Urinary bladder (tissue), 4 donors: ENCODE results near the gene RBM20. TPM values are rescaled to one million over a fixed set of nuclear protein-coding genes. Genes with fewer than 3 reads are reported as not detected.

Experiments
- DNase-seq: peaks from one replicate; pipeline ENCODE4 v3.0.0-alpha.2; 2015; ENCODE audit errors: extremely low spot score
- H3K27ac ChIP-seq: one replicate; pipeline ENCODE4 v1.5.1; 2013; ENCODE audit warnings: low read depth, mild to moderate bottlenecking, moderate library complexity
- H3K36me3 ChIP-seq: one replicate; pipeline ENCODE4 v1.6.1; 2013; ENCODE audit warnings: mild to moderate bottlenecking, moderate library complexity; ENCODE audit not compliant: insufficient read depth
- H3K4me1 ChIP-seq: one replicate; pipeline ENCODE4 v1.6.1; 2013; ENCODE audit warnings: mild to moderate bottlenecking, moderate library complexity; ENCODE audit not compliant: insufficient read depth
- H3K4me3 ChIP-seq: one replicate; pipeline ENCODE4 v1.5.1; 2013; ENCODE audit warnings: low read depth, low read length
- WGBS: extraction: QIAGEN DNeasy Blood & Tissue Kit; methylation state at CpG from one replicate; pipeline ENCODE4 v1.1.7; 2013; 5-methylcytosine and 5-hydroxymethylcytosine counted together
- polyA plus RNA-seq: library from polyadenylated mRNA; stranded (reverse); fragments of 200-250 nt; gene quantifications from one replicate; pipeline ENCODE4 v1.2.3, GENCODE V29; 2013
- total RNA-seq: library from RNA; depleted of rRNA; stranded (reverse); fragments of >200 nt; gene quantifications from one replicate; pipeline ENCODE4 v1.2.3, GENCODE V29; 2014
- donor health status: healthy with polysubstance abuse.
- donor health status: healthy.

The RBM20 gene
- total and polyA plus RNA-seq, 2 donors: 0.68 to 2.3 TPM

- no peaks in the 10 kb centered on the region for H3K36me3 ChIP-seq
- no peak for DNase-seq
- no peak overlapping the region for H3K27ac ChIP-seq
- H3K4me3 ChIP-seq: no peak overlapping the region
- WGBS: 69% methylated on average over 7 of the region's 7 CpGs
- H3K4me1 ChIP-seq: peaks cover 2% of the 10 kb centered on the region
These were observed 191.7 kb downstream of the RBM20 start for GRCh38 chr10:110835841-110836240.

- no peak overlapping the region for H3K4me3 ChIP-seq
- no peak for DNase-seq
- peaks cover 2% of the 10 kb centered on the region for H3K4me1 ChIP-seq
- no peaks in the 10 kb centered on the region for H3K36me3 ChIP-seq
- no peak overlapping the region for H3K27ac ChIP-seq
- WGBS: 58% methylated on average over 3 of the region's 3 CpGs
These were observed 192.6 kb downstream of the RBM20 start for GRCh38 chr10:110836706-110837105.

GRCh38 chr10:110837418-110838171 is 193.5 kb downstream of the RBM20 start:
- 45% methylated on average over 2 of the region's 2 CpGs for whole genome bisulfite sequencing
- no peak for DNase-seq
- Histone ChIP-seq H3K4me1 (peaks cover 2% of the 10 kb centered on the region), H3K36me3 (no peaks in the 10 kb centered on the region), H3K4me3 (no peak overlapping the region), H3K27ac (no peak overlapping the region)

- 83% methylated on average over 5 of the region's 5 CpGs for WGBS
- no peak overlapping the region for H3K27ac ChIP-seq
These were observed 196.2 kb downstream of the RBM20 start for GRCh38 chr10:110840225-110840922.

GRCh38 chr10:110840923-110841428 is 196.8 kb downstream of the RBM20 start:
- no peak overlapping the region for H3K4me3 ChIP-seq
- peaks cover 2% of the 10 kb centered on the region for H3K4me1 ChIP-seq
- WGBS: 91% methylated on average over 3 of the region's 3 CpGs
- H3K27ac ChIP-seq: no peak overlapping the region
- no peaks in the 10 kb centered on the region for H3K36me3 ChIP-seq
- no peak for DNase-seq

More at GRCh38 chr10:110840225-110840922, 196.2 kb downstream of the RBM20 start:
- Histone ChIP-seq H3K4me3 (no peak overlapping the region), H3K36me3 (no peaks in the 10 kb centered on the region), H3K4me1 (peaks cover 2% of the 10 kb centered on the region)
- no peak for DNase-seq

GRCh38 chr10:110841767-110842267 is 197.7 kb downstream of the RBM20 start:
- WGBS: 95% methylated on average over 9 of the region's 9 CpGs
- H3K4me3 ChIP-seq: no peak overlapping the region
- H3K27ac ChIP-seq: no peak overlapping the region
- peaks cover 2% of the 10 kb centered on the region for H3K4me1 ChIP-seq
- DNase-seq: no peak
- H3K36me3 ChIP-seq: no peaks in the 10 kb centered on the region

GRCh38 chr10:110842326-110842904 is 198.3 kb downstream of the RBM20 start:
- no peaks in the 10 kb centered on the region for H3K36me3 ChIP-seq
- 70% methylated on average over 7 of the region's 7 CpGs for WGBS
- no peaks in the 10 kb centered on the region for H3K4me1 ChIP-seq
- H3K27ac ChIP-seq: no peak overlapping the region
- no peak for DNase-seq
- H3K4me3 ChIP-seq: no peak overlapping the region

- no peaks in the 10 kb centered on the region for H3K4me1 ChIP-seq
- WGBS: 52% methylated on average over 2 of the region's 2 CpGs
- H3K4me3 ChIP-seq: no peak overlapping the region
- H3K27ac ChIP-seq: no peak overlapping the region
- DNase-seq: no peak
- H3K36me3 ChIP-seq: no peaks in the 10 kb centered on the region
These were observed 198.9 kb downstream of the RBM20 start for GRCh38 chr10:110843031-110843430.

GRCh38 chr10:110843796-110844616 is 199.9 kb downstream of the RBM20 start:
- Histone ChIP-seq H3K4me3 (no peak overlapping the region), H3K36me3 (no peaks in the 10 kb centered on the region), H3K4me1 (no peaks in the 10 kb centered on the region), H3K27ac (no peak overlapping the region)
- DNase-seq: no peak
- 89% methylated on average over 8 of the region's 8 CpGs for WGBS

- no peak for DNase-seq
- Histone ChIP-seq H3K27ac (no peak overlapping the region), H3K4me3 (no peak overlapping the region), H3K36me3 (no peaks in the 10 kb centered on the region), H3K4me1 (no peaks in the 10 kb centered on the region)
- 96% methylated on average over 4 of the region's 4 CpGs for WGBS
These were observed 200.4 kb downstream of the RBM20 start for GRCh38 chr10:110844617-110844881.

- Histone ChIP-seq H3K4me3 (no peak overlapping the region), H3K36me3 (no peaks in the 10 kb centered on the region), H3K27ac (no peak overlapping the region), H3K4me1 (no peaks in the 10 kb centered on the region)
- 78% methylated on average over 2 of the region's 2 CpGs for WGBS
- no peak for DNase-seq
These were observed 201.1 kb downstream of the RBM20 start for GRCh38 chr10:110845192-110845755.

- 85% methylated on average over 3 of the region's 3 CpGs for WGBS
- Histone ChIP-seq H3K4me3 (no peak overlapping the region), H3K36me3 (no peaks in the 10 kb centered on the region), H3K4me1 (no peaks in the 10 kb centered on the region), H3K27ac (no peak overlapping the region)
- no peak for DNase-seq
These were observed 201.9 kb downstream of the RBM20 start for GRCh38 chr10:110845756-110846620.
